Retinal pigment epithelial cell (primary cell): ENCODE data around the gene FAM186B.
"Not testable (repeated sequence)": the region's sequence is repeated elsewhere in the genome, so short reads cannot be mapped to it uniquely, and the experiment has no call there.

ENCODE experiments used
- DNase-seq: peaks from one replicate; pipeline ENCODE4 v3.0.0-alpha.2; 2010; ENCODE audit warnings: low read depth
- H3K4me3 ChIP-seq: 2 replicates; pipeline ENCODE4 v1.5.1; 2011; ENCODE audit warnings: mild to moderate bottlenecking, low read length, control low read depth, moderate library complexity
- TF ChIP-seq, protein P1 (sequence below): conservative IDR thresholded peaks from 2 replicates; pipeline ENCODE4 v1.5.1; 2011; ENCODE audit warnings: low read depth, low read length, control low read depth, inconsistent platforms

The FAM186B gene

DNA sequence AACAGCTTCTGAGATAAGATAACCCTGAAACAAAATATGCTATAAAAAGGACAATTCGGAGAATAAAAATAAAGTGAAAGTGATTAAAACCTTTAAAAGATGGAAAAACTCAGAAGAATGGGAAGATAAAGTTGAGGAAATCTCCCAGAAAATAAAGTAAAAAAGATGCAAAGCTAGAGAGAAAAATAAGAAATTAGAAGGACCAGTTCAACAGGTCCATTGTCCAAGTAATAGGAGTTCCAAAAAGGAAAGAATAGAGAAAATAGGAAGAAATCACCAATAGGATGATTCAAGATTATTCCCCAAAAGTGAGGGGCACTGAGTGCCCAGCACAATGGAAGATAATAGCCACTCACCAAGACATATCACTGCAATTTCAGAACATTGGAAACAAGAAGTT is 13.1 kb upstream of the FAM186B start:
- DNase-seq: no peak
- TF ChIP-seq, protein P1, sequence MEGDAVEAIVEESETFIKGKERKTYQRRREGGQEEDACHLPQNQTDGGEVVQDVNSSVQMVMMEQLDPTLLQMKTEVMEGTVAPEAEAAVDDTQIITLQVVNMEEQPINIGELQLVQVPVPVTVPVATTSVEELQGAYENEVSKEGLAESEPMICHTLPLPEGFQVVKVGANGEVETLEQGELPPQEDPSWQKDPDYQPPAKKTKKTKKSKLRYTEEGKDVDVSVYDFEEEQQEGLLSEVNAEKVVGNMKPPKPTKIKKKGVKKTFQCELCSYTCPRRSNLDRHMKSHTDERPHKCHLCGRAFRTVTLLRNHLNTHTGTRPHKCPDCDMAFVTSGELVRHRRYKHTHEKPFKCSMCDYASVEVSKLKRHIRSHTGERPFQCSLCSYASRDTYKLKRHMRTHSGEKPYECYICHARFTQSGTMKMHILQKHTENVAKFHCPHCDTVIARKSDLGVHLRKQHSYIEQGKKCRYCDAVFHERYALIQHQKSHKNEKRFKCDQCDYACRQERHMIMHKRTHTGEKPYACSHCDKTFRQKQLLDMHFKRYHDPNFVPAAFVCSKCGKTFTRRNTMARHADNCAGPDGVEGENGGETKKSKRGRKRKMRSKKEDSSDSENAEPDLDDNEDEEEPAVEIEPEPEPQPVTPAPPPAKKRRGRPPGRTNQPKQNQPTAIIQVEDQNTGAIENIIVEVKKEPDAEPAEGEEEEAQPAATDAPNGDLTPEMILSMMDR: no peak
- H3K4me3 ChIP-seq: no peak overlapping the region

DNA sequence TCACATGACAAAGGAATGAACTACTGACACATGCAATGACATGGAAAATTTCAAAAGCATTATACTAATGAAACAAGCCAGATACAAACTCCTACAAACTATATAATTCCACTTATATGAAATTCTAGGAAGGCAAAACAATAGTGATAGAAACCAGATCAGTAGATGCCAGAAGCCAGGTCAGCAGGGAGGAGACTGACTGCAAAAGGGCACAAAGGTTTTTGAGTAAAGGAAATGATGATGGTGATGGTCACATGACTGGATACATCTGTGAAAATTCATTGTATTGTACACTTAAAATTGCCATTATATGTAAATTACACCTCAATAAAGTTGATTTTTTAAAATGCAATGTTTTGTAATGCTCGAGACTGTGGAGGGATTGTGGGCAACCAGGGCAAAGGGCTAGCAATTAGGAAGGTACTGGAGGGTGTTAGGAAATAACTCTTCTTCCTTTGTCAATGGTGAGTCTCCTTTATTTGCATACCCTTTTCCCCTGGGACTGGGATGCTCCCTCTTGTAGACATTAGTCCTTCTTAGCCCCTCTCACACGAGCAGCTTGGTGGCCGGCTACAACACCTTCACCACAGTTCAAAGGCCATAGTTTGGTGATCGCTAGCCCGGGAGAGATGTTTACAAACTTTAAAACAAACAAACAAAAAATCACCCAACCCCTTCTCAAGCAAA is 11.2 kb upstream of the FAM186B start:
- DNase-seq: no peak
- TF ChIP-seq, protein P1: no peak
- H3K4me3 ChIP-seq: no peak overlapping the region

DNA sequence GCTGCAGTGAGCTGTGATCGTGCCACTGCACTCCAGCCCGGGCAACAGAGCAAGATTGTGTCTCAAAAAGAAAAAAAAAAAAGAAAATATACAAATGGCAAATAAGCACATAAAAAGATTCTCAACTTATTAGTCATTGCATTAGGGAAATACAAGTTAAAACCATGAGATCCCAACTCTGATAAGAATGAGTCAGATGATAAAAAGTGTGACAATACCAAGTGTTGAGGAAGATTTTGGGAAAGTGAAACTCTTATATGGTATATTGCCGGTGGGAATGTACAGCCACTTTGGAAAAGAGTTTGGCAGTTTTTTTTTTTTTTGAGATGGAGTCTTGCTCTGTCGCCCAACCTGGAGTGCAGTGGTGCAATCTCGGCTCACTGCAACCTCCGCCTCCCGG is 10.3 kb upstream of the FAM186B start:
- TF ChIP-seq, protein P1: no peak
- DNase-seq: no peak

DNA sequence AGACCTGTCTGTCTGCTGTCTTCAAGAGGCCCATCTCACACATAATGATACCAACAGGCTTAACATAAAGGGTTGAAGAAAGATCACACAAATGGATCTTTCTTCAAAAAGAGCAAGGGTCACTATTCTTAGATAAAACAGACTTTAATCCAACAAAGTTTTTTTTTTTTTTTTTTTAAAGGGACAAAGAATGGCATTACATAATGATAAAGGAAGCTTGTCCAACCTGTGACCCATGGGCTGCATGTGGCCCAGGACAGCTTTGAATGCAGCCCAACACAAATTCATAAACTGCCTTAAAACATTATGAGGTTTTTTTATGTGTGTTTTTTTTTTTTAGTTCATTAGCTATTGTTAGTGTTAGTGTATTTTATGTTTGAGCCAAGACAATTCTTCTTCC is 6.8 kb upstream of the FAM186B start:
- DNase-seq: no peak
- TF ChIP-seq, protein P1: no peak

More for the DNA sequence above, 10.3 kb upstream of the FAM186B start:
- H3K4me3 ChIP-seq: no peak overlapping the region

DNA sequence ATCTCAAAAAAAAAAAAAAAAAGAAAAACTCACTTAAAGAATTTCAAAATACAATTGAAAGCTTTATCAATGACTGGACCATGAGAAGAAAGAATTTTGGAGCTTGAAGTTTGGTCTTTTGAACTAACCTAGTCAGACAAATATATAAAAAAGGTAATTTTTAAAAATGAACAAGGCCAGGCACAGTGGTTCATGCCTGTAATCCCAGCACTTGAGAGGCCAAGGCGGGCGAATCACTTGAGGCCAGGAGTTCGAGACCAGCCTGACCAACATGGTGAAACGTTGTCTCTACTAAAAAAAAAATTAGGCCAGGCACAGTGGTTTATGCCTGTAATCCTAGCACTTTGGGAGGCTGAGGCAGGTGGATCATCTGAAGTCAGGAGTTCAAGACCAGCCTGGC is 5.3 kb upstream of the FAM186B start:
- not testable (repeated sequence) for H3K4me3 ChIP-seq, DNase-seq

More for the DNA sequence above, 6.8 kb upstream of the FAM186B start:
- no peak overlapping the region for H3K4me3 ChIP-seq

DNA sequence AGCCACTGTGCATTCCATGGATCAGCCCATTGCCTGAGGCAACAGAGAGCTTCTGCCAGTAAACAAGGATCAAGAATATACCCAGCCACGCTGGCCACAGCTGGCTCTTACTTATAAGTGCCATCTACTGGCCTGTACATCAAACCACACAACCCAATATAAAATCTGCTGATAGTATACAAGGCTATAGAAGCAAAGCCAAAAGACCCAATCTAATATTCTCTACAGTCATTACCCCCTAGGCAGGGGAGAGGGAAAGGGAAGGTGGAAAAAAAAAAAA is 4.4 kb upstream of the FAM186B start:
- TF ChIP-seq, protein P1: peak; percentile 13
- no peak for DNase-seq
- H3K4me3 ChIP-seq: no peak overlapping the region

DNA sequence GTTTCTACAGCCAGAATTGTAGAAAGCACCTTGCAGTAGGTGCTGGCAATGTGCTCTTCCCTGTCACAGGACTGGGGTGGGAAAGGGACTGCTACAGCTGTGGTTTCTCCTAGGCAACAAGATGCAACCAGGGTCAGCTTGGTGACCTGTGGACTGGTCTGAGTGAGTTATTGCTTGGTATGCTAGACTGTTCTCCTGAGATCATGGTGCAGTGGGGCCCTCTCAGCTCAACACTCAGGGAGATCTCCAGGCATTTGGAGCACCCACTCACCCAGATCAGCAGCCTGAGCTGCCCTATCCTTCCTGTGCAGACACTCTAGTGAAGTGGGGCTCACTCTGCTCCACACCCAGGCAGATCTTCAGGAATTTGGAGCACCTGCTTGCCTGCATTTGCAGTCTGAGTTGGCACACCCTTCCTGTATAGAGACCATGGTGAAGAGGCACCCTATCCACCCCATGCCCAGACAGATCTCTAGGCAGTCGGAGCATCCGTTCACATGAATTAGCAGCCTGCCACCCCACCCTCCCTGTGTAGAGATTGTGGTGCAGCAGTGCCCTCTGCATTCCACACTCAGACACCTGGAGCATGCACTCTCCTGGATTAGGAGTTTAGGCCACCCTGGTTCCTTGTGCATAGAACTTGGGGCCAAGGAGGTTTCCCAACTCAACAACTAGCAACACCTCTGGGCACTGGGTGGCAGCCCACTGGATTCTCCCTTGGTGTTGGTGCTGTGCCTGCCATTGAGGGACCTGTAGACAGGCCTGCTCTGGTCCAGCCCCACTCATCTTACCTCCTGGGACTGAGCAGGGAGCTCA is 3.8 kb upstream of the FAM186B start:
- no peak overlapping the region for H3K4me3 ChIP-seq
- TF ChIP-seq, protein P1: no peak
- DNase-seq: no peak
